ENCODE measurements around the gene PGM1. TPM values are rescaled to one million over a fixed set of nuclear protein-coding genes. Genes with fewer than 3 reads are reported as not detected.

PGM1 gene
- total and polyA plus RNA-seq, 2 experiments from 2014 or later = 118 to 128 TPM

DNA sequence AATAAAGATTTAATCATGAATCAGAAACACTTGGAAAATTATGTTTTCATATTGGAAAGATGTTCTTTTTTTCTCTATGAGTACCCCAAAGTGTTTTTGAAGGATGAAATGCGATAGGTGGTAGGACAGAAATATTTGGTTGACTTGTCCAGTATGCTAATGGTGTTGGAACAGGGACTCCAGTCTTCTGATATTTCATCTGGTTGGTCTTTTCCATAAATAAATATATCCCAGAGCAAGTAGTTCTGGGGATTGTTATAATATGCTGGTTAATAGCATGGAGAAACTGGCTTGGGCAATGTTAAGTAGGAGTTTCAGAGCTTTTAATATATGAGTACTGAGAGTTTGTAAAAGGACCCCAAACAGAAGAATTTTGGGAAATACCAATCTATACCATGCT is 8.7 kb downstream of the PGM1 start:
- Histone ChIP-seq H3F3A (ENCODE audit: insufficient read depth) (no peaks in the 10 kb centered on the region), H3K9me2 (ENCODE audit: insufficient read depth) (no peaks in the 10 kb centered on the region), H3K27me3 (replicated peaks; ENCODE audit: insufficient read depth) (no peaks in the 10 kb centered on the region), H3K9ac (no peak overlapping the region), H3K9me3 (ENCODE audit: low read depth) (no peaks in the 10 kb centered on the region), H3K27ac (no peak overlapping the region), H3K4me3 (no peak overlapping the region), H3K79me2 (ENCODE audit: insufficient read depth) (peaks cover 89% of the 10 kb centered on the region), H3K36me3 (ENCODE audit: low read depth) (no peaks in the 10 kb centered on the region), H4K20me1 (ENCODE audit: insufficient read depth) (0 out of 2 replicates have a peak, but pooled peaks cover 4% of the 10 kb centered on the region), H3K4me1 (ENCODE audit: insufficient read depth) (0 out of 2 replicates have a peak, but pooled peaks cover 3% of the 10 kb centered on the region), H2AFZ (no peak overlapping the region), H3K4me2 (ENCODE audit: unreplicated experiment) (no peak overlapping the region)
- in situ Hi-C loops (cut with MboI) = loop anchor here (25.0 kb wide), 1 partner anchor 635 kb away; no protein-coding TSS in a partner anchor
- 95 to 97% methylated on average over 1 of the region's 1 CpG for WGBS, 2 experiments (ENCODE audit: low coverage in 1 of 2, low lambda C conversion rate in 2 of 2, missing lambda C conversion rate in 2 of 2)
- no peak for DNase-seq
- no peak for TF ChIP-seq EZH2phosphoT487 (IDR thresholded peaks at IDR 0.05; ENCODE audit: insufficient read depth, low read depth)
- no peak for TF ChIP-seq EZH2 (IDR thresholded peaks at IDR 0.05; ENCODE audit: insufficient read depth, poor library complexity, severe bottlenecking)

DNA sequence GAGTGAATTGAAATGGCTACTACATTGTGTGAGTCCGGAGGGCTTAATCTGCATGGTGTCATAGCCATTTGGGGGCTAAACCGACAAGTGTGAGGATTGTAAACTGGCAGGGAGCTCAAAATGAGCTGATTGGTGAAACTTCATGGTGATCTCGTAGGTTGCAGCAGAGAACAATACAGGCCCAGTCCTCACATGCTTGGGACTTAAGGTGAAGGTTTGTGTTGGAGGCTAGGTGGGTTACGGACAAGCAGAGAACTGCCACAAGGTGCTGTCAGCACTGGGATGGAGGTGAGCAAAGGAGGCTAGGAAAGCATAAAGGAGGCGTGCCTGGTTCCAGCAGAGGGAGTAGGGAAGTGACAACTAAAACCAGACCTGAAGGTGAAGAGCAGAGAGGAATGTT is 9.4 kb downstream of the PGM1 start:
- Histone ChIP-seq H3K9me2 (ENCODE audit: insufficient read depth) (no peaks in the 10 kb centered on the region), H3K27me3 (replicated peaks; ENCODE audit: insufficient read depth) (no peaks in the 10 kb centered on the region), H3F3A (ENCODE audit: insufficient read depth) (no peaks in the 10 kb centered on the region), H3K36me3 (ENCODE audit: low read depth) (no peaks in the 10 kb centered on the region), H4K20me1 (ENCODE audit: insufficient read depth) (0 out of 2 replicates have a peak, but pooled peaks cover under 1% of the 10 kb centered on the region), H3K4me2 (ENCODE audit: unreplicated experiment) (no peak overlapping the region), H2AFZ (no peak overlapping the region), H3K79me2 (ENCODE audit: insufficient read depth) (peaks cover 88% of the 10 kb centered on the region), H3K27ac (no peak overlapping the region), H3K4me3 (no peak overlapping the region), H3K4me1 (ENCODE audit: insufficient read depth) (0 out of 2 replicates have a peak, but pooled peaks cover 3% of the 10 kb centered on the region), H3K9me3 (ENCODE audit: low read depth) (no peaks in the 10 kb centered on the region), H3K9ac (no peak overlapping the region)
- 93 to 96% methylated on average over 5 of the region's 5 CpGs for WGBS, 2 experiments (ENCODE audit: low coverage in 1 of 2, low lambda C conversion rate in 2 of 2, missing lambda C conversion rate in 2 of 2)
- in situ Hi-C loops (cut with MboI) = loop anchor here (25.0 kb wide), 1 partner anchor 635 kb away; no protein-coding TSS in a partner anchor
- TF ChIP-seq EZH2 (IDR thresholded peaks at IDR 0.05; ENCODE audit: insufficient read depth, poor library complexity, severe bottlenecking) (no peak), EZH2phosphoT487 (IDR thresholded peaks at IDR 0.05; ENCODE audit: insufficient read depth, low read depth) (no peak)
- DNase-seq = no peak

DNA sequence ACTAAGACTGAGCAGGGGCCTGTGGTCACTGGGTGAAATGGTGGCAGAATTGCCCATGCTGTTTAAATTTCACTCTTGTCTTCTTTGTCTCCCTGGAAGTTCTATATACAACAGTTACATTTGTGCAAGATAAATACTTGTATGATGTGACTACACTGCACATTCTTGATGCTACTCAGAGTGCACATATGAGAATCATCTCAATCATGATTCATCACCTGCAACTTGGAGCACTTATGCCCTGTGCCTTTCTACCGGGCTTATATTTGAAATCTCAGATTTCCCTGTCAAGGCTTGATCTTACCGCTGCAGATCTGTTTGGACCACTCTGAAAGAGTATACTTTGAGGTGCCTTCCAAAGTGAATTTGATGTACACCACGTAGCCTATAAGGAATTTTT is 10.6 kb downstream of the PGM1 start:
- DNase-seq = peak; percentile 48
- Histone ChIP-seq H3K27ac (no peak overlapping the region), H3K4me3 (no peak overlapping the region), H3K9me3 (ENCODE audit: low read depth) (no peaks in the 10 kb centered on the region), H3K9me2 (ENCODE audit: insufficient read depth) (no peaks in the 10 kb centered on the region), H2AFZ (no peak overlapping the region), H3K79me2 (ENCODE audit: insufficient read depth) (peaks cover 88% of the 10 kb centered on the region), H3K9ac (no peak overlapping the region), H3K36me3 (ENCODE audit: low read depth) (no peaks in the 10 kb centered on the region), H3K27me3 (replicated peaks; ENCODE audit: insufficient read depth) (no peaks in the 10 kb centered on the region), H4K20me1 (ENCODE audit: insufficient read depth) (no peaks in the 10 kb centered on the region), H3F3A (ENCODE audit: insufficient read depth) (no peaks in the 10 kb centered on the region), H3K4me1 (ENCODE audit: insufficient read depth) (0 out of 2 replicates have a peak, but pooled peaks cover 3% of the 10 kb centered on the region), H3K4me2 (ENCODE audit: unreplicated experiment) (no peak overlapping the region)
- in situ Hi-C loops (cut with MboI) = loop anchor here (25.0 kb wide), 1 partner anchor 633 kb away; no protein-coding TSS in a partner anchor
- TF ChIP-seq EZH2phosphoT487 (IDR thresholded peaks at IDR 0.05; ENCODE audit: insufficient read depth, low read depth) (no peak), EZH2 (IDR thresholded peaks at IDR 0.05; ENCODE audit: insufficient read depth, poor library complexity, severe bottlenecking) (no peak)
- 85 to 90% methylated on average over 3 of the region's 3 CpGs for WGBS, 2 experiments (ENCODE audit: low coverage in 1 of 2, low lambda C conversion rate in 2 of 2, missing lambda C conversion rate in 2 of 2)

DNA sequence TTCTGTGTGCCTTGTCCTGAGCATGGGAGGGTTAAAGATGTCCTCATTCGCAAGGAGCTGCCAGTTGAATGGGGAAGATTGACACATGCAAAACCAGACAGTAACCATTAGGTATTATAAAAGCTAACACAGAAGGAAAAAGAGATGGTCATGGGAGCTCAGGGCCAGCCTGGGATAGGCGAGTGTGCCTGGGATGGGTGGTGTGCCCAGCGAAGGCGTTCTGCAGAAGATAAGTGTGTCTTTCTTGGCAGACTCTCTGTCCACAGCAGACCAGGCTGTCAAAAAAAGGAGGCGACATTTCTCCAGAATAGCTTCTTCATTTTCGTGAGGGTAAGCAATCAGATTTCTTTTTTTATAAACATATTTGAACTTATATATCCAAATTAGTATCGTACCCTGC is 14.1 kb downstream of the PGM1 start:
- TF ChIP-seq EZH2phosphoT487 (IDR thresholded peaks at IDR 0.05; ENCODE audit: insufficient read depth, low read depth) (no peak), EZH2 (IDR thresholded peaks at IDR 0.05; ENCODE audit: insufficient read depth, poor library complexity, severe bottlenecking) (no peak)
- Histone ChIP-seq H4K20me1 (ENCODE audit: insufficient read depth) (no peaks in the 10 kb centered on the region), H3K9me2 (ENCODE audit: insufficient read depth) (no peaks in the 10 kb centered on the region), H3F3A (ENCODE audit: insufficient read depth) (no peaks in the 10 kb centered on the region), H3K9me3 (ENCODE audit: low read depth) (no peaks in the 10 kb centered on the region), H3K36me3 (ENCODE audit: low read depth) (no peaks in the 10 kb centered on the region), H3K9ac (no peak overlapping the region), H3K4me2 (ENCODE audit: unreplicated experiment) (no peak overlapping the region), H2AFZ (no peak overlapping the region), H3K79me2 (ENCODE audit: insufficient read depth) (peaks cover 91% of the 10 kb centered on the region), H3K4me3 (no peak overlapping the region), H3K27me3 (replicated peaks; ENCODE audit: insufficient read depth) (no peaks in the 10 kb centered on the region), H3K27ac (no peak overlapping the region), H3K4me1 (ENCODE audit: insufficient read depth) (0 out of 2 replicates have a peak, but pooled peaks cover 3% of the 10 kb centered on the region)
- 90 to 94% methylated on average over 7 of the region's 7 CpGs for WGBS, 2 experiments (ENCODE audit: low coverage in 1 of 2, low lambda C conversion rate in 2 of 2, missing lambda C conversion rate in 2 of 2)
- no peak for DNase-seq
- in situ Hi-C loops (cut with MboI) = loop anchor here (25.0 kb wide), 1 partner anchor 630 kb away; no protein-coding TSS in a partner anchor
